ENCODE measurements around the gene BPIFA2.

Gene BPIFA2

DNA sequence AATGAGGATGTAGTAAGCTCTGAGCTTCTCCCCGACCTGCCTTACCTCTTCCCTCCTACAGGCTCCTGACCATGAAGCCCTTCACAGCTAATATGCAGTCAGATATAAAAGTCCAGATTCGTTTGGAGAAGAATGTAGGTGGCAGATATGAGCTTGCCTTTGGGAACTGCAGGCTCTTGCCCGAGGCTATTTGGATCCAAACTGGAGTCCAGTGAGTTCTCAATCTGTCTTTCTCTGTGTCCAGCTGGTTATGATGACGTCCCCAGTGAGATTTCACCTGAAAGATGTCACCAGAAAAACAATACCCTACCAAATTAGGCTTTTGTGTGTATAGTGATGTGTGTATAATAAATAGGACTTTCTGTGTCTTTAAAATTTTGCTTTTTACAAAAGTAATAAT lies 34.5 kb downstream of the BPIFA2 start:
- no peak for DNase-seq (ENCODE audit: extremely low spot score)
- POLR2A ChIA-PET, result no interaction called here
- TF ChIP-seq, protein P1, sequence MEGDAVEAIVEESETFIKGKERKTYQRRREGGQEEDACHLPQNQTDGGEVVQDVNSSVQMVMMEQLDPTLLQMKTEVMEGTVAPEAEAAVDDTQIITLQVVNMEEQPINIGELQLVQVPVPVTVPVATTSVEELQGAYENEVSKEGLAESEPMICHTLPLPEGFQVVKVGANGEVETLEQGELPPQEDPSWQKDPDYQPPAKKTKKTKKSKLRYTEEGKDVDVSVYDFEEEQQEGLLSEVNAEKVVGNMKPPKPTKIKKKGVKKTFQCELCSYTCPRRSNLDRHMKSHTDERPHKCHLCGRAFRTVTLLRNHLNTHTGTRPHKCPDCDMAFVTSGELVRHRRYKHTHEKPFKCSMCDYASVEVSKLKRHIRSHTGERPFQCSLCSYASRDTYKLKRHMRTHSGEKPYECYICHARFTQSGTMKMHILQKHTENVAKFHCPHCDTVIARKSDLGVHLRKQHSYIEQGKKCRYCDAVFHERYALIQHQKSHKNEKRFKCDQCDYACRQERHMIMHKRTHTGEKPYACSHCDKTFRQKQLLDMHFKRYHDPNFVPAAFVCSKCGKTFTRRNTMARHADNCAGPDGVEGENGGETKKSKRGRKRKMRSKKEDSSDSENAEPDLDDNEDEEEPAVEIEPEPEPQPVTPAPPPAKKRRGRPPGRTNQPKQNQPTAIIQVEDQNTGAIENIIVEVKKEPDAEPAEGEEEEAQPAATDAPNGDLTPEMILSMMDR (IDR thresholded peaks at IDR 0.05; ENCODE audit: control extremely low read depth, extremely low read depth, low read depth, missing control alignments), result no peak
- CTCF ChIA-PET, result interaction anchor here (0.8 to 0.9 kb wide), 2 partner anchors 12 to 413 kb away, joined by 3 to 4 read pairs; no protein-coding TSS in a partner anchor

DNA sequence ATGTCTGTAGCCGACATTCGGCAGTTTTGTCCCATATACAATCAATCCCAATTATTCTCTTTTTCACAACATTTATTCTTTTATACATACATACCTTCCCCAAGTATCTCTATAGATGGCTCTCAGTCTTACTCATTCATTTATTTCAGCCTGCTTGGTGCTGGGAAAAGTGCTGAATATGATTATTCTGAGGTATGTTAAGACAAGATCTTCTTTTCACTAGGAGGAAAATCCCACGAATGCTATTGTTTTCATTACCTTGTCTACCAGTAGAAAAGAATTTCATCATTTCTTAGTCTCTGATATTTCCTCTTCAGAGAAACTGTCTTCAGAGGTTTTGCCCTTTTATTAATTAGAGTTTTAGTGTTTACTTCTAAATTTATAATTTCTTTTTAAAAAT lies 35.5 kb downstream of the BPIFA2 start:
- no peak for DNase-seq (ENCODE audit: extremely low spot score)
- TF ChIP-seq, protein P1 (IDR thresholded peaks at IDR 0.05; ENCODE audit: control extremely low read depth, extremely low read depth, low read depth, missing control alignments), result no peak
- POLR2A ChIA-PET, result no interaction called here
- CTCF ChIA-PET, result interaction anchor here (0.8 kb wide), 1 partner anchor 414 kb away, joined by 3 read pairs; no protein-coding TSS in a partner anchor

DNA sequence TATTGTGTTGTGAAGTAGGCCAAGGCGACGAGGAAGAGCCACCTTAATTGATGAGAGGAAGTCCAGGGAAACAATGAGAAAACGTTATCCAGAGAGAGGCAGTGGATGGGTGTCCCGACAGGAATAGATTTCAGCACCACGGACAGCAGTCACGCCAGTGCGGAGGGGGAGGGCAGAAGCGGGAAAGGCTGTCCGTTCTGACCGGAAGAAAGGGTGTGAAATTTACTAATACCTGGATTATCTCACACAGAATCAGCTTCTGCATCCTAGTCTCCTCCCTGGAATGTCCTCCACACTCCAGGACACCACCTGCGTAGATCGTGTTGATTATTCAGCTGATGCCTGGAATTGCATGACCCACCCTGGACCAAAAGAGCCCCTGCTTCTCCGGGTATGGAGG lies 41.8 kb downstream of the BPIFA2 start:
- TF ChIP-seq, protein P1 (IDR thresholded peaks at IDR 0.05; ENCODE audit: control extremely low read depth, extremely low read depth, low read depth, missing control alignments), result no peak
- ChIA-PET POLR2A (no interaction called here), CTCF (interaction anchor here (1.4 kb wide), 1 partner anchor 308 kb away, joined by 3 read pairs; no protein-coding TSS in a partner anchor)
- DNase-seq (ENCODE audit: extremely low spot score), result peak; percentile 44

GRCh38 chr20:33210371-33210770 lies 42.4 kb downstream of the BPIFA2 start:
- TF ChIP-seq, protein P1 (IDR thresholded peaks at IDR 0.05; ENCODE audit: control extremely low read depth, extremely low read depth, low read depth, missing control alignments), result no peak
- POLR2A ChIA-PET, result no interaction called here
- DNase-seq (ENCODE audit: extremely low spot score), result no peak
- CTCF ChIA-PET, result interaction anchor here (1.4 to 4.0 kb wide), 3 partner anchors 19 to 309 kb away, joined by 3 to 23 read pairs (median 13); no protein-coding TSS in a partner anchor

- ChIA-PET POLR2A (no interaction called here), CTCF (interaction anchor here (0.6 to 4.0 kb wide), 8 partner anchors 9 to 310 kb away, joined by 3 to 23 read pairs (median 4); no protein-coding TSS in a partner anchor)
- peak; percentile 55 for DNase-seq (ENCODE audit: extremely low spot score)
- TF ChIP-seq, protein P1 (IDR thresholded peaks at IDR 0.05; ENCODE audit: control extremely low read depth, extremely low read depth, low read depth, missing control alignments), result peak; percentile 53
These were observed 44.0 kb downstream of the BPIFA2 start for GRCh38 chr20:33211817-33212424.

- no peak for DNase-seq (ENCODE audit: extremely low spot score)
- POLR2A ChIA-PET, result no interaction called here
- CTCF ChIA-PET, result no interaction called here
- TF ChIP-seq, protein P1 (IDR thresholded peaks at IDR 0.05; ENCODE audit: control extremely low read depth, extremely low read depth, low read depth, missing control alignments), result no peak
These were observed 49.1 kb downstream of the BPIFA2 start, which contains the start of gene BPIFA3 for GRCh38 chr20:33217052-33217451. Gene BPIFA3, plus strand, starts transcription at chr20:33217352. Its CDS starts 185 bp downstream, at chr20:33217537.

Data from GM10248 (cell line).